HEK293T (cell line): Measurements from ENCODE around the gene EXOC4.

Experiments
- BHLHE40 ChIP-seq: fragments of 450-650 bp; IDR thresholded peaks from 2 replicates; pipeline ENCODE4 v1.6.1; 2016; ENCODE audit warnings: mild to moderate bottlenecking, moderate library complexity, borderline replicate concordance
- FOXA1 ChIP-seq: fragments of 450-650 bp; IDR thresholded peaks from 2 replicates; pipeline ENCODE4 v1.6.1; 2016; ENCODE audit warnings: mild to moderate bottlenecking
- HDGF ChIP-seq: fragments of 450-650 bp; IDR thresholded peaks from 2 replicates; pipeline ENCODE4 v1.6.1; 2017; ENCODE audit warnings: antibody characterized with exemption, borderline replicate concordance
- L3MBTL2 ChIP-seq: fragments of 450-650 bp; conservative IDR thresholded peaks from 2 replicates; pipeline ENCODE4 v1.6.1; 2016; ENCODE audit warnings: mild to moderate bottlenecking
- SUZ12 ChIP-seq: fragments of 450-650 bp; IDR thresholded peaks from 2 replicates; pipeline ENCODE4 v1.6.1; 2016; ENCODE audit warnings: mild to moderate bottlenecking

DNA sequence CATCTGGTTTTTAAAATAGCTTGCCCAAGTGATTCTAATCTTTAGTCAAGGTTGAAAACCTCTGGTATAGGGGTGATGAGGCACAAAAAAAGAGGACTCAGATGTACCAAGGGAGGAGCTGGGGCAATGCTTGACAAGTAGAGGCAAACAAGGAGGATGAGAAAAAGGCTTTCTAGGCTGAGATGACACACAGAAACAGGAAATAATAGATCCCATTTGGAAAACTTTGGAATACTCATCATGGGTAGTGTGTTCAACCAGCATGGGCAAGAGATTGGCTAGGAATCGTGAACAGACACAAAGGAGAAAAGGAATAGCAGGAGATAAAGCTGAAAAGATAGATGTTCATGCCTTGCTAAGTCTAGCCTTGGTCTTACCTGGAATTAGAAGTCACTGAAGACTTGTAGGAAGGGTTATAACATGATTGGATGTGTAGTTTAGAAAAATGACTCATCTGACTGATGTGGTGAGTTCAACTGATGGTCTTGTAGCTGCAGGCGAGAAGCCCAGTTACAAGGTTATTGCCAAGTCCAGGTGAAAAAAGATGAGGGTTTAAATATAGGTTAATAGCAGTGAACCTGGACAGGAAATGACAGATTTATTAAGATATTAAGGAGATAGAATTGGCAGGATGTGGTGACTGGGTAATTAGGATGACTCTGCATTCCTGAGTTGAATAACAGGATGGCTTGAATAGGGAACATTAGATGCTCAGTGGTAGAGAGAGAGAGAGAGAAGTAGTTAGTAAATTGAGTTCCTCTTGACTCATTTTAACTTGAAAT, 660.2 kb downstream of the EXOC4 start:
- no peak for TF ChIP-seq FOXA1
- TF ChIP-seq HDGF: no peak
- TF ChIP-seq L3MBTL2: no peak
- no peak for TF ChIP-seq SUZ12
- no peak for TF ChIP-seq BHLHE40
